Skeletal muscle satellite cell (primary cell): ENCODE measurements around the gene MTMR1.

Experiments used
- H3K27me3 ChIP-seq: 2 replicates; pipeline ENCODE4 v1.7.0; 2013; ENCODE audit warnings: low read length; ENCODE audit not compliant: control insufficient read depth, insufficient read depth
- H3K36me3 ChIP-seq: 2 replicates; pipeline ENCODE4 v1.7.0; 2013; ENCODE audit warnings: mild to moderate bottlenecking, control low read depth, low read length; ENCODE audit not compliant: insufficient read depth
- H3K4me1 ChIP-seq: 2 replicates; pipeline ENCODE4 v1.7.0; 2013; ENCODE audit warnings: low read length; ENCODE audit not compliant: control insufficient read depth, insufficient read depth
- H3K4me2 ChIP-seq: 2 replicates; pipeline ENCODE4 v1.7.0; 2013; ENCODE audit warnings: mild to moderate bottlenecking, low read length
- H3K4me3 ChIP-seq: 2 replicates; pipeline ENCODE4 v1.7.0; 2013; ENCODE audit warnings: low read length
- H3K9ac ChIP-seq: 2 replicates; pipeline ENCODE4 v1.7.0; 2013; ENCODE audit warnings: mild to moderate bottlenecking, low read depth, low read length, moderate library complexity
- H3K9me3 ChIP-seq: replicated peaks from 2 replicates; pipeline ENCODE4 v1.7.0; 2013; ENCODE audit warnings: mild to moderate bottlenecking, control low read depth, low read length

MTMR1 gene

GRCh38 chrX:150698981-150699380, 5.8 kb downstream of the MTMR1 start:
- H3K4me2 ChIP-seq, result no peak overlapping the region
- H3K36me3 ChIP-seq, result no peaks in the 10 kb centered on the region
- H3K27me3 ChIP-seq, result no peaks in the 10 kb centered on the region
- H3K9ac ChIP-seq, result no peak overlapping the region
- H3K4me3 ChIP-seq, result no peak overlapping the region
- H3K4me1 ChIP-seq, result no peaks in the 10 kb centered on the region
- H3K9me3 ChIP-seq, result no peaks in the 10 kb centered on the region

GRCh38 chrX:150700107-150700506, 6.9 kb downstream of the MTMR1 start:
- Histone ChIP-seq H3K9me3 (no peaks in the 10 kb centered on the region), H3K4me2 (no peak overlapping the region), H3K4me1 (no peaks in the 10 kb centered on the region), H3K4me3 (no peak overlapping the region), H3K27me3 (no peaks in the 10 kb centered on the region), H3K36me3 (no peaks in the 10 kb centered on the region), H3K9ac (no peak overlapping the region)

GRCh38 chrX:150701377-150701776, 8.2 kb downstream of the MTMR1 start:
- H3K27me3 ChIP-seq, result no peaks in the 10 kb centered on the region
- no peaks in the 10 kb centered on the region for H3K36me3 ChIP-seq
- no peak overlapping the region for H3K9ac ChIP-seq
- no peak overlapping the region for H3K4me3 ChIP-seq
- no peak overlapping the region for H3K4me2 ChIP-seq
- H3K9me3 ChIP-seq, result no peaks in the 10 kb centered on the region
- H3K4me1 ChIP-seq, result no peaks in the 10 kb centered on the region

GRCh38 chrX:150702966-150703694, 9.9 kb downstream of the MTMR1 start:
- Histone ChIP-seq H3K27me3 (no peaks in the 10 kb centered on the region), H3K4me1 (no peaks in the 10 kb centered on the region)

GRCh38 chrX:150703695-150703974, 10.4 kb downstream of the MTMR1 start:
- H3K9me3 ChIP-seq, result no peaks in the 10 kb centered on the region
- H3K4me3 ChIP-seq, result no peak overlapping the region
- H3K27me3 ChIP-seq, result no peaks in the 10 kb centered on the region
- no peak overlapping the region for H3K4me2 ChIP-seq
- no peaks in the 10 kb centered on the region for H3K4me1 ChIP-seq
- H3K36me3 ChIP-seq, result no peaks in the 10 kb centered on the region
- H3K9ac ChIP-seq, result no peak overlapping the region

More at GRCh38 chrX:150702966-150703694, 9.9 kb downstream of the MTMR1 start:
- Histone ChIP-seq H3K9me3 (no peaks in the 10 kb centered on the region), H3K36me3 (no peaks in the 10 kb centered on the region), H3K4me2 (no peak overlapping the region), H3K4me3 (no peak overlapping the region), H3K9ac (no peak overlapping the region)

- Histone ChIP-seq H3K4me2 (no peak overlapping the region), H3K9me3 (no peaks in the 10 kb centered on the region), H3K9ac (no peak overlapping the region), H3K4me1 (no peaks in the 10 kb centered on the region), H3K27me3 (no peaks in the 10 kb centered on the region), H3K36me3 (no peaks in the 10 kb centered on the region), H3K4me3 (no peak overlapping the region)
Measured at GRCh38 chrX:150704030-150704613, 10.9 kb downstream of the MTMR1 start.

GRCh38 chrX:150712619-150713018, 19.4 kb downstream of the MTMR1 start:
- H3K9ac ChIP-seq, result no peak overlapping the region
- no peaks in the 10 kb centered on the region for H3K9me3 ChIP-seq
- no peak overlapping the region for H3K4me2 ChIP-seq
- H3K36me3 ChIP-seq, result no peaks in the 10 kb centered on the region
- no peaks in the 10 kb centered on the region for H3K27me3 ChIP-seq
- H3K4me1 ChIP-seq, result peaks cover 3% of the 10 kb centered on the region
- H3K4me3 ChIP-seq, result no peak overlapping the region

GRCh38 chrX:150715184-150715583, 22.0 kb downstream of the MTMR1 start:
- Histone ChIP-seq H3K9ac (no peak overlapping the region), H3K4me2 (no peak overlapping the region), H3K36me3 (no peaks in the 10 kb centered on the region), H3K27me3 (no peaks in the 10 kb centered on the region), H3K4me3 (no peak overlapping the region), H3K4me1 (peaks cover 3% of the 10 kb centered on the region), H3K9me3 (no peaks in the 10 kb centered on the region)

GRCh38 chrX:150719621-150720020, 26.4 kb downstream of the MTMR1 start:
- Histone ChIP-seq H3K9ac (no peak overlapping the region), H3K9me3 (no peaks in the 10 kb centered on the region), H3K4me1 (no peaks in the 10 kb centered on the region), H3K36me3 (no peaks in the 10 kb centered on the region), H3K4me2 (no peak overlapping the region), H3K27me3 (no peaks in the 10 kb centered on the region), H3K4me3 (no peak overlapping the region)

GRCh38 chrX:150729956-150730355, 36.8 kb downstream of the MTMR1 start:
- H3K36me3 ChIP-seq, result peaks cover 5% of the 10 kb centered on the region
- no peaks in the 10 kb centered on the region for H3K27me3 ChIP-seq

GRCh38 chrX:150730719-150731118, 37.5 kb downstream of the MTMR1 start:
- H3K9ac ChIP-seq, result no peak overlapping the region
- H3K4me1 ChIP-seq, result peaks cover 21% of the 10 kb centered on the region
- peaks cover 5% of the 10 kb centered on the region for H3K36me3 ChIP-seq
- no peaks in the 10 kb centered on the region for H3K27me3 ChIP-seq
- no peaks in the 10 kb centered on the region for H3K9me3 ChIP-seq
- no peak overlapping the region for H3K4me2 ChIP-seq
- H3K4me3 ChIP-seq, result no peak overlapping the region

More at GRCh38 chrX:150729956-150730355, 36.8 kb downstream of the MTMR1 start:
- Histone ChIP-seq H3K4me1 (peaks cover 21% of the 10 kb centered on the region), H3K4me3 (no peak overlapping the region), H3K9ac (no peak overlapping the region), H3K9me3 (no peaks in the 10 kb centered on the region), H3K4me2 (no peak overlapping the region)

- H3K4me3 ChIP-seq, result no peak overlapping the region
- no peaks in the 10 kb centered on the region for H3K27me3 ChIP-seq
- H3K4me2 ChIP-seq, result peak overlapping the region; percentile 34
- peaks cover 5% of the 10 kb centered on the region for H3K36me3 ChIP-seq
- peaks cover 21% of the 10 kb centered on the region for H3K4me1 ChIP-seq
- no peaks in the 10 kb centered on the region for H3K9me3 ChIP-seq
- no peak overlapping the region for H3K9ac ChIP-seq
Measured at GRCh38 chrX:150731795-150732194, 38.6 kb downstream of the MTMR1 start.
